GM12878 (cell line): Measurements from ENCODE around the gene HIVEP3. TPM values are rescaled to one million over a fixed set of nuclear protein-coding genes. Genes with fewer than 3 reads are reported as not detected.

Source experiments
- ATAC-seq: fragments of 200-7000 bp; cut with Tn5 transposase; 3 replicates; pipeline ENCODE4 v1.9.1; 2020; ENCODE audit warnings: mild to moderate bottlenecking, moderate library complexity
- BruUV-seq: library from RNA; stranded (reverse); fragments of 400-500 nt; replicated peaks from 2 replicates; lab custom pipeline; 2021; lab: Mats Ljungman, UMichigan
- CTCF ChIA-PET: fragments of 300-600 bp; sonication (Branson Sonifier 250); formaldehyde crosslinking; extraction: SDS; loops from one replicate; lab custom pipeline; 2021; ENCODE audit warnings: inconsistent platforms; lab: Yijun Ruan, JAX
- POLR2A ChIA-PET: fragments of 350-600 bp; formaldehyde crosslinking; extraction: SDS; loops from one replicate; lab custom pipeline; 2021; ENCODE audit warnings: inconsistent platforms; lab: Charles Lee
- RAD21 ChIA-PET: fragments of 300-600 bp; sonication (Branson Sonifier 250); formaldehyde crosslinking; loops from one replicate; lab custom pipeline; 2023; ENCODE audit warnings: antibody characterized with exemption; ENCODE audit not compliant: unreplicated experiment; lab: Charles Lee
- SMC1A ChIA-PET: fragments of 300-600 bp; sonication (Branson Sonifier 250); formaldehyde crosslinking; loops from one replicate; lab custom pipeline; 2023; ENCODE audit not compliant: unreplicated experiment, uncharacterized antibody; lab: Charles Lee
- DNase-seq: peaks from one replicate; pipeline ENCODE4 v3.0.0-alpha.2; 2011; ENCODE audit warnings: low read depth, low spot score
- FAIRE-seq: peaks from 3 replicates; lab custom pipeline; 2011; peaks lifted over from hg19 to GRCh38; lab: Jason Lieb, UNC
- H2AFZ ChIP-seq: 2 replicates; pipeline ENCODE4 v1.6.0; 2011; ENCODE audit warnings: low read depth, low read length, control low read depth; ENCODE audit not compliant: control insufficient read depth
- H3K27ac ChIP-seq: 2 replicates; pipeline ENCODE4 v1.5.1; 2011; ENCODE audit warnings: control low read depth; ENCODE audit not compliant: control insufficient read depth, insufficient read depth
- H3K27me3 ChIP-seq, 2 experiments: replicated peaks in 1 of 2; 2 replicates each; pipeline versions ENCODE4 v1.6.0 to v1.6.1; 2011; ENCODE audit warnings: low read length in 1 of 2; ENCODE audit not compliant: control insufficient read depth in 2 of 2, insufficient read depth in 2 of 2
- H3K36me3 ChIP-seq, 2 experiments: 2 replicates each; pipeline ENCODE4 v1.5.1; 2011; ENCODE audit warnings: low read length in 1 of 2; ENCODE audit not compliant: control insufficient read depth in 2 of 2, insufficient read depth in 2 of 2
- H3K4me1 ChIP-seq: 2 replicates; pipeline ENCODE4 v1.6.1; 2011; ENCODE audit warnings: mild to moderate bottlenecking, low read length, moderate library complexity, mixed read lengths; ENCODE audit not compliant: control insufficient read depth, insufficient read depth
- H3K4me2 ChIP-seq: 2 replicates; pipeline ENCODE4 v1.6.0; 2011; ENCODE audit warnings: control low read depth; ENCODE audit not compliant: control insufficient read depth, insufficient read depth
- H3K4me3 ChIP-seq: fragments of 200-600 bp; sonication (generic); 2 replicates; pipeline ENCODE4 v1.5.1; 2016
- H3K79me2 ChIP-seq: 2 replicates; pipeline ENCODE4 v1.6.0; 2011; ENCODE audit warnings: low read length; ENCODE audit not compliant: control insufficient read depth, insufficient read depth
- H3K9ac ChIP-seq: 2 replicates; pipeline ENCODE4 v1.8.0; 2011; ENCODE audit warnings: low read length, control low read depth, mixed read lengths; ENCODE audit not compliant: control insufficient read depth, insufficient read depth
- H3K9me3 ChIP-seq: replicated peaks from 3 replicates; pipeline ENCODE4 v1.5.1; 2011; ENCODE audit warnings: mild to moderate bottlenecking, low read length; ENCODE audit not compliant: control insufficient read depth, insufficient read depth
- H4K20me1 ChIP-seq: 2 replicates; pipeline ENCODE4 v1.6.0; 2011; ENCODE audit not compliant: control insufficient read depth, insufficient read depth
- BCL3 ChIP-seq: IDR thresholded peaks from 2 replicates; pipeline ENCODE4 v1.6.1; 2011; ENCODE audit warnings: borderline replicate concordance, low read depth, mild to moderate bottlenecking, moderate library complexity, low read length; ENCODE audit not compliant: insufficient read depth, poor library complexity, severe bottlenecking
- CBX5 ChIP-seq: sonication (generic); IDR thresholded peaks from 2 replicates; pipeline ENCODE4 v1.6.1; 2016; ENCODE audit warnings: low read depth, moderate library complexity, mild to moderate bottlenecking, inconsistent platforms
- CEBPZ ChIP-seq: fragments of 150-350 bp; IDR thresholded peaks from 2 replicates; pipeline ENCODE4 v1.6.1; 2016; ENCODE audit warnings: low read depth, low read length
- E4F1 ChIP-seq: fragments of 450-650 bp; IDR thresholded peaks from 2 replicates; pipeline ENCODE4 v1.6.1; 2018; ENCODE audit warnings: borderline replicate concordance, mild to moderate bottlenecking; ENCODE audit not compliant: partially characterized antibody
- EP300 ChIP-seq, 2 experiments: fragments of 150-350 bp in 1 of 2; IDR thresholded peaks; 2 replicates each; pipeline ENCODE4 v1.6.1; 2011 to 2012; ENCODE audit warnings: low read depth in 2 of 2, low read length in 2 of 2, borderline replicate concordance in 1 of 2, improper control_type of control experiment in 1 of 2, inconsistent platforms in 1 of 2; ENCODE audit not compliant: control insufficient read depth in 1 of 2
- IKZF2 ChIP-seq, 2 experiments: fragments of 450-650 bp; IDR thresholded peaks; 2 replicates each; pipeline ENCODE4 v1.6.1; 2017; ENCODE audit warnings: mild to moderate bottlenecking in 2 of 2, moderate library complexity in 2 of 2
- MTA2 ChIP-seq: fragments of 450-650 bp; IDR thresholded peaks from 2 replicates; pipeline ENCODE4 v1.6.1; 2016; ENCODE audit warnings: low read depth, mild to moderate bottlenecking, moderate library complexity
- NR2F1 ChIP-seq: fragments of 450-650 bp; conservative IDR thresholded peaks from 2 replicates; pipeline ENCODE4 v1.6.1; 2017; ENCODE audit warnings: mild to moderate bottlenecking
- REST ChIP-seq: IDR thresholded peaks from 2 replicates; pipeline ENCODE4 v1.6.1; 2012; ENCODE audit warnings: mild to moderate bottlenecking, low read depth, low read length
- WGBS: methylation state at CpG from one replicate; pipeline ENCODE4 v1.1.6; 2016; ENCODE audit warnings: low lambda C conversion rate; ENCODE audit not compliant: insufficient replicate concordance, insufficient coverage; ENCODE audit errors: missing lambda C conversion rate; 5-methylcytosine and 5-hydroxymethylcytosine counted together
- in situ Hi-C: fragments of 300-500 bp; cut with MboI; formaldehyde crosslinking; loops from 9 replicates; pipeline ENCODE4 v1.14.3; 2018; ENCODE audit warnings: mixed read lengths
- intact Hi-C: fragments of 100-400 bp; cut with micrococcal nuclease; formaldehyde crosslinking; loops from one replicate; pipeline ENCODE4 v1.14.2; 2022; ENCODE audit not compliant: unreplicated experiment
- polyA plus RNA-seq, 11 experiments: library from polyadenylated mRNA; depleted of rRNA in 4 of 11; unstranded in 6 of 11; stranded (reverse) in 5 of 11; fragments of >200 nt; fragmentation: Nextera tagmentation in 4 of 11; fragmentation: Illumina TruSeq in 1 of 11; extraction: Ambion mirVana in 4 of 11; extraction: Trizol in 1 of 11; gene quantifications; 1 replicate in 1 of 11; 2 replicates in 10 of 11; pipeline versions ENCODE4 v1.2.1 to v1.2.3, GENCODE V29; 2011 to 2016; ENCODE audit warnings: inconsistent platforms in 2 of 11, missing spikeins in 2 of 11, low read depth in 1 of 11
- total RNA-seq, 4 experiments: library from RNA; depleted of rRNA in 3 of 4; stranded (reverse); fragments of >200 nt in 3 of 4; fragmentation: Illumina TruSeq in 1 of 4; extraction: Trizol in 1 of 4; gene quantifications; 2 replicates each; pipeline versions ENCODE4 v1.2.1 to v1.2.3, GENCODE V29; 2013 to 2021

The HIVEP3 gene
- total and polyA plus RNA-seq, 10 of the 15 experiments (the other 5 are each of a cell fraction or from before 2014, with no cell fraction given) = 1.8 to 13.6 (median 3.8) TPM

GRCh38 chr1:41723786-41724185 lies 194.9 kb downstream of the HIVEP3 start:
- no peak overlapping the region for H3K4me3 ChIP-seq
- ChIA-PET SMC1A (interaction anchor here (1.0 to 8.1 kb wide), 16 partner anchors 15 to 149 kb away, joined by 3 to 93 read pairs (median 5); no protein-coding TSS in a partner anchor), RAD21 (interaction anchor here (0.7 to 14.9 kb wide), 11 partner anchors 15 to 227 kb away, joined by 3 to 262 read pairs (median 4); no protein-coding TSS in a partner anchor), CTCF (interaction anchor here (1.0 to 3.0 kb wide), 6 partner anchors 25 to 86 kb away, joined by 3 to 10 read pairs (median 5); no protein-coding TSS in a partner anchor), POLR2A (interaction anchor here (0.7 to 1.7 kb wide), 6 partner anchors 15 to 812 kb away, joined by 4 to 6 read pairs (median 6); no protein-coding TSS in a partner anchor)
- no TSS peak for BruUV-seq
- no peak overlapping the region for H3K4me2 ChIP-seq
- no peak overlapping the region for H3K9ac ChIP-seq
- WGBS = 63% methylated on average over 4 of the region's 4 CpGs
- no peaks in the 10 kb centered on the region; the same call in 1 of the 2 replicates for H3K79me2 ChIP-seq
- H3K27me3 ChIP-seq = no peaks in the 10 kb centered on the region
- FAIRE-seq (no peak), DNase-seq (no peak), ATAC-seq (no peak)
- peaks cover 77% of the 10 kb centered on the region for H3K4me1 ChIP-seq
- H4K20me1 ChIP-seq = no peaks in the 10 kb centered on the region
- no peak overlapping the region for H2AFZ ChIP-seq
- no peaks in the 10 kb centered on the region for H3K36me3 ChIP-seq
- in situ Hi-C loops (no loop called here), intact Hi-C loops (loop anchor here (10.0 kb wide), 2 partner anchors 231 to 311 kb away; no protein-coding TSS in a partner anchor)
- H3K9me3 ChIP-seq = no peaks in the 10 kb centered on the region
- no peak overlapping the region for H3K27ac ChIP-seq
- TF ChIP-seq EP300 (IDR thresholded peaks at IDR 0.05; ENCODE audit: borderline replicate concordance in 1 of 2, control insufficient read depth in 1 of 2, low read depth in 2 of 2, low read length in 2 of 2) (no peak), NR2F1 (no peak), REST (no peak), MTA2 (no peak), CBX5 (no peak), E4F1 (no peak), CEBPZ (no peak), IKZF2 (IDR thresholded peaks at IDR 0.05) (no peak), BCL3 (no peak)
